Thyroid gland (tissue), 4 donors: ENCODE measurements around the gene EXT2. TPM values are rescaled to one million over a fixed set of nuclear protein-coding genes. Genes with fewer than 3 reads are reported as not detected.

Experiments
- DNase-seq, 2 donors: peaks; one replicate each; pipeline ENCODE4 v3.0.0-alpha.2; 2019
- H3K27ac ChIP-seq, 3 donors: fragments of 200-600 bp; sonication (generic); 1 replicate in 2 of 3; 2 replicates in 1 of 3; pipeline ENCODE4 v1.5.1; 2016 to 2019; ENCODE audit warnings: mild to moderate bottlenecking in 1 of 3, moderate library complexity in 1 of 3
- H3K27me3 ChIP-seq: fragments of 200-600 bp; sonication (generic); one replicate; pipeline ENCODE4 v1.5.1; 2019
- H3K36me3 ChIP-seq, 2 donors: fragments of 200-600 bp; sonication (generic); one replicate each; pipeline ENCODE4 v1.5.1; 2016 to 2019
- H3K4me1 ChIP-seq, 2 donors: fragments of 200-600 bp; sonication (generic); one replicate each; pipeline ENCODE4 v1.5.1; 2017 to 2019
- H3K4me3 ChIP-seq, 3 donors: fragments of 200-600 bp; sonication (generic); replicated peaks in 1 of 3; 1 replicate in 2 of 3; 2 replicates in 1 of 3; pipeline ENCODE4 v1.5.1; 2016; ENCODE audit warnings: mild to moderate bottlenecking in 1 of 3
- H3K9me3 ChIP-seq: fragments of 200-600 bp; sonication (generic); one replicate; pipeline ENCODE4 v1.5.1; 2017
- POLR2A ChIP-seq, 2 donors: fragments of 450-650 bp; IDR thresholded peaks; one replicate each; pipeline ENCODE4 v1.6.1; 2017; ENCODE audit warnings: antibody characterized with exemption in 2 of 2, mild to moderate bottlenecking in 2 of 2, moderate library complexity in 1 of 2
- WGBS, 2 donors: methylation state at CpG; one replicate each; pipeline ENCODE4 v1.1.5; 2017; 5-methylcytosine and 5-hydroxymethylcytosine counted together
- intact Hi-C: fragments of 100-400 bp; cut with DNase I; formaldehyde crosslinking; loops from one replicate; pipeline ENCODE4 v1.15.1; 2023
- total RNA-seq, 4 donors: library from RNA; depleted of rRNA; stranded (reverse); fragments of >200 nt; gene quantifications; one replicate each; pipeline ENCODE4 v1.2.3, GENCODE V29; 2016
- TF ChIP-seq, protein P1 (sequence below), 6 experiments: fragments of 200-600 bp in 3 of 6; fragments of 450-650 bp in 3 of 6; sonication (generic) in 3 of 6; IDR thresholded peaks; one replicate each; pipeline ENCODE4 v1.5.1; 2016 to 2019; ENCODE audit warnings: antibody characterized with exemption in 6 of 6, mild to moderate bottlenecking in 2 of 6, inconsistent platforms in 1 of 6, moderate library complexity in 1 of 6

The EXT2 gene
- total RNA-seq, 4 donors from 2014 or later, result 53.2 to 95.8 (median 66.3) TPM

DNA sequence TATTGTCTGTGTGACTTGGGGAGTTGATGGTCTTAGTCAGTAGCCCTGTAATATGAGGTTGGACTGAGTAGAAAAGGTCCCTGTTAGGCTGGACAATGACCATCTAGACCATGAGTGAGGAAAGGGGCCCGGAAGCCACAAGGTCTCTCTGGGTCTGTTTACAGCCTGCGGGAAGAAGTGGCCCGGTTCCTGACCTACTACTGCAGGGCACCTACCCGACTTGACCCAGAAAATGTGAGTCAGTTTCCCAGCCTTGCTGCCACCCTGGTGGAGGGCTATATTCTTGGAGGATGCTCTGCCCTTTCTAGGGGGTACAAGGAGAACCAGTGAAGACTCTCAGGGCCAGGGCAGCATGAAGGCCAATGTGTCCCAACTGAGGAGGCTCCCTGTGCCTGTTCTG lies 44.3 kb upstream of the EXT2 start:
- no peak for DNase-seq
- Histone ChIP-seq H3K4me1 (no peaks in the 10 kb centered on the region), H3K27ac (no peak overlapping the region), H3K27me3 (no peaks in the 10 kb centered on the region), H3K4me3 (no peak overlapping the region), H3K36me3 (no peaks in the 10 kb centered on the region), H3K9me3 (no peaks in the 10 kb centered on the region)
- intact Hi-C loops, result no loop called here
- TF ChIP-seq, protein P1, sequence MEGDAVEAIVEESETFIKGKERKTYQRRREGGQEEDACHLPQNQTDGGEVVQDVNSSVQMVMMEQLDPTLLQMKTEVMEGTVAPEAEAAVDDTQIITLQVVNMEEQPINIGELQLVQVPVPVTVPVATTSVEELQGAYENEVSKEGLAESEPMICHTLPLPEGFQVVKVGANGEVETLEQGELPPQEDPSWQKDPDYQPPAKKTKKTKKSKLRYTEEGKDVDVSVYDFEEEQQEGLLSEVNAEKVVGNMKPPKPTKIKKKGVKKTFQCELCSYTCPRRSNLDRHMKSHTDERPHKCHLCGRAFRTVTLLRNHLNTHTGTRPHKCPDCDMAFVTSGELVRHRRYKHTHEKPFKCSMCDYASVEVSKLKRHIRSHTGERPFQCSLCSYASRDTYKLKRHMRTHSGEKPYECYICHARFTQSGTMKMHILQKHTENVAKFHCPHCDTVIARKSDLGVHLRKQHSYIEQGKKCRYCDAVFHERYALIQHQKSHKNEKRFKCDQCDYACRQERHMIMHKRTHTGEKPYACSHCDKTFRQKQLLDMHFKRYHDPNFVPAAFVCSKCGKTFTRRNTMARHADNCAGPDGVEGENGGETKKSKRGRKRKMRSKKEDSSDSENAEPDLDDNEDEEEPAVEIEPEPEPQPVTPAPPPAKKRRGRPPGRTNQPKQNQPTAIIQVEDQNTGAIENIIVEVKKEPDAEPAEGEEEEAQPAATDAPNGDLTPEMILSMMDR (IDR thresholded peaks at IDR 0.05), result no peak
- TF ChIP-seq POLR2A (IDR thresholded peaks at IDR 0.05), result no peak
- WGBS, 2 donors, result 91 to 98% methylated on average over 4 of the region's 4 CpGs

DNA sequence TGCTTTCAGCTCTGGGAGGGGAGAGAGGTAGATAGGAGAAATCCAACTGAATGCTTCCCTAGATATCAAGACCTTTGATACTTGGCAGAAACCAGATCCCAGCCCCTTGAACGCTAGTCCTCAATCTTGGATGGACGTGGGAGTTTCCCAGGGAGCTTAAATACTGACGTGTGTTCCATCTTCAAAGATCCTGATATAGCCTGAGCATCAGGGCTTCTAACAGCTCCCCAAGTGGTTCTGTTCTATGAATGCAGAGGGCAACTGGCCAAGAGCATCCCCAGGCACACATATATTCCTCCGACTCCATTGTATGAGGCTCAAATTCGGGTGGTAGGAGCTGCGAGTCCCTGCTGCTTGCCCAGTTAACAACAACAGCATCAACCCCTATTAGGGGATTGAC lies 38.1 kb upstream of the EXT2 start:
- intact Hi-C loops, result no loop called here
- DNase-seq, result no peak
- Histone ChIP-seq H3K27ac (no peak overlapping the region), H3K4me3 (no peak overlapping the region), H3K4me1 (no peaks in the 10 kb centered on the region), H3K9me3 (no peaks in the 10 kb centered on the region), H3K36me3 (no peaks in the 10 kb centered on the region), H3K27me3 (no peaks in the 10 kb centered on the region)
- TF ChIP-seq, protein P1 (IDR thresholded peaks at IDR 0.05), result no peak
- TF ChIP-seq POLR2A (IDR thresholded peaks at IDR 0.05), result no peak
- WGBS, 2 donors, result 85 to 96% methylated on average over 6 of the region's 6 CpGs

DNA sequence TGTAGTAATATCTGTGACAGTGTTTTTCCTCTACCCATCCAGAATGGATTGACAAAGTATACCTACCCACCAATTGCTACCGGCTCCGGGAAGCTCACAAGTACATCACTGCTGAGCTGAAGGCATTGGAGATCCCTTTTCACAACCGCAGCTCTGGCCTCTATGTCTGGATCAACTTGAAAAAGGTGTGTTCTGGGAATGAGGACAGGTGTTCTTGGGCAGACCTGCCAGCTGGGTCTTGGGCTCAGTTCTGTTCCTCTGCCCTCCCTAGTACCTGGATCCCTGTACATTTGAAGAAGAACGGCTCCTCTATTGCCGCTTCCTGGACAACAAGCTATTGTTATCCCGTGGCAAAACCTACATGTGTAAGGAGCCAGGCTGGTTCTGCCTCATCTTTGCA lies 37.2 kb upstream of the EXT2 start:
- 92% methylated on average over 6 of the region's 6 CpGs for WGBS, 2 donors
- H3K9me3 ChIP-seq, result no peaks in the 10 kb centered on the region
- TF ChIP-seq POLR2A (IDR thresholded peaks at IDR 0.05), result no peak
- TF ChIP-seq, protein P1 (IDR thresholded peaks at IDR 0.05), result no peak
- H3K27ac ChIP-seq, result no peak overlapping the region
- no peak overlapping the region for H3K4me3 ChIP-seq
- intact Hi-C loops, result no loop called here
- no peaks in the 10 kb centered on the region for H3K4me1 ChIP-seq
- H3K36me3 ChIP-seq, result no peaks in the 10 kb centered on the region
- no peak for DNase-seq
- H3K27me3 ChIP-seq, result no peaks in the 10 kb centered on the region

DNA sequence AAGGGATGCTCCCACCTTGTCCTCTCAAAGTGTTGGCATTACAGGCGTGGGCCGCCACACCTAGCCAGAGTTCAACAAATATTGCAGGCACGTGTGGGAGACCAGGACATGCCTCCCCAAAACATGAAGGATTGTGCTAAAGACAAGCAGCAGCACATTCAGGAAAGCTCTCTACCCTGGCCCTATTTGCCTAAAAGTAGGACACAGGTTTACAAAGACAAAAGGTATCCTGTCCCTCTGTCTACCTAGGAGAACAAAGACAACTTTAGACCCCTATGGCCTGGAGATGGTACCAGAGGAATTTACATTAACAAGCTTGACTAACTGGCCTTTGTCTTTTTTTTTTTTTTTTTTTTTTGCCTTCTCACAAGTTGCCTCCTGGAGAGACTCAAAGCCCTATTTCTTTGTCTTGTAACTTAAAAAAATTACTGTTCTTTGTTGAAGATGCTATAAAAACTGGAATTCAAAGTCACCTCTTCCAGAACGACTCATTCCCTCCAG lies 30.3 kb upstream of the EXT2 start:
- TF ChIP-seq, protein P1 (IDR thresholded peaks at IDR 0.05), result no peak
- no peak for TF ChIP-seq POLR2A (IDR thresholded peaks at IDR 0.05)
- Histone ChIP-seq H3K27me3 (no peaks in the 10 kb centered on the region), H3K4me3 (no peak overlapping the region), H3K9me3 (no peaks in the 10 kb centered on the region), H3K4me1 (no peaks in the 10 kb centered on the region), H3K36me3 (no peaks in the 10 kb centered on the region), H3K27ac (peak overlapping the region in 1 of 3 donors; percentile 85)
- WGBS, 2 donors, result 79 to 82% methylated on average over 4 of the region's 4 CpGs
- DNase-seq, result no peak
- intact Hi-C loops, result no loop called here

DNA sequence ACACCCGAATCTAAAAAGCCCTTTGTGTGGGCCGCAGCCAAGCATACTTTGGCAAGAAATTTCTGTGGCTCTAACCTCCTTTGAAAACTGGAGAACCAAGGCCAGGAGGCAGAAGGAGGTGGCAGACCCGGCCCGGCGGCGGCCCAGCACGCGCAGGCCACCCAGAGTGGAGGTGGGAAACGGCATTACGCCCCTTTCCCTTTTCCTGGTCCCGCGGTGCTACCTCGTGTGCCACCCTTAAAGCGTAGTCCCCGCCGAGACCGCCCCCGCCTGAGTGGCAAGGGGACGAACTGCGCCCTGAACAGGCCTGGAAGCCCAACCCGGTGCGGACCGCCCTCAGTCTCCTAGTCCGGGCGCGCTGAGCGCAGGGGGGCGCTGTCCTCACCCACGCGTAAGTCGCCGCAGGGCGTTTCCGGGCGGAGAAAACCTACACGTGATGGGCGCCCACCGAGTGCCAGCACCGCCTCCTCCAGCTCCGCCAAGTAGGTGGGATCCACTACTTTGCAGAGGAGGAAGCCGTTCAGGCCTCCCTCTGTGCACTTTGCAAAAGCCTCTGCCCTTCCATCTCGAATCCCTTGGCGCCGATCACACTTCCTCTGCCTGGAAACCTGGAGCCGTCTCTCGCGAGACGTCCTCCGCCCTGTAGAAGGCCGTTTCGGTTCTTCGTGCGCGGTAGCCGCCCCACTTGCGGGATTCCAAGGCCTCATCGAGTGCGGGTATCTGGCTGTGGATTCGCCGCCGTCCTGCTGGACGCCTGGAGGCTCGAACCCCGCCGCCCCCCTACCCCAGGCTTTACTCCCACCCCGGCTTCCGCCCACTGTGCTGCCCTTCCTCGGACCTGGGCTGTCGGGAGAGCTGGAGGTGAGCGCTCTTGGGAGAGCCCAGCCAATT lies 29.4 kb upstream of the EXT2 start, which contains the start of gene ACCS:
Gene ACCS (plus strand): TSS at position 430 of the 891 bp plus-strand sequence. CDS start 1,358 bp downstream, outside the sequence.
- Histone ChIP-seq H3K27ac (peak within 1 kb of the TSS; percentile 77 to 85 (median 85)), H3K36me3 (no peaks in the 10 kb centered on the region), H3K4me1 (no peaks in the 10 kb centered on the region), H3K27me3 (no peaks in the 10 kb centered on the region), H3K4me3 (peak within 1 kb of the TSS; percentile 64 to 89 (median 66)), H3K9me3 (no peaks in the 10 kb centered on the region)
- 1% methylated on average over 25 to 41 of the region's 70 CpGs for WGBS, 2 donors
- DNase-seq, result peak; percentile 96 to 98
- intact Hi-C loops, result no loop called here
- peak; percentile 13 to 71 for TF ChIP-seq POLR2A (IDR thresholded peaks at IDR 0.05)
- TF ChIP-seq, protein P1 (IDR thresholded peaks at IDR 0.05), result peak; percentile 61 to 84 (median 78)
